Activated CD8-positive, alpha-beta memory T cell treated with anti-CD3 and anti-CD28 coated beads, Interleukin-2, amount 50 U/mL, for 24 hours (primary cell): ENCODE measurements around the gene CFAP68.
"Not testable (repeated sequence)": the region's sequence is repeated elsewhere in the genome, so short reads cannot be mapped to it uniquely, and the experiment has no call there.

Source experiments
- DNase-seq: peaks from one replicate; pipeline ENCODE4 v3.0.0-alpha.2; 2020; ENCODE audit errors: extremely low read depth

The CFAP68 gene

GRCh38 chr11:111917788-111918187, 38.4 kb downstream of the CFAP68 start:
- DNase-seq = no peak

GRCh38 chr11:111918390-111919256, 39.3 kb downstream of the CFAP68 start, which contains the start of gene C11orf52:
Gene C11orf52 (plus strand): TSS chr11:111918913. CDS start chr11:111918973, 60 bp downstream.
- no peak for DNase-seq

GRCh38 chr11:111920908-111921307, 41.6 kb downstream of the CFAP68 start:
- DNase-seq = no peak

- no peak for DNase-seq
Observed at GRCh38 chr11:111921541-111922230, 42.3 kb downstream of the CFAP68 start.

GRCh38 chr11:111922803-111923202, 43.5 kb downstream of the CFAP68 start:
- no peak for DNase-seq

- no peak for DNase-seq
Observed at GRCh38 chr11:111923351-111923788, 44.0 kb downstream of the CFAP68 start.

- DNase-seq = no peak
Observed at GRCh38 chr11:111923951-111924350, 44.6 kb downstream of the CFAP68 start.

- DNase-seq = no peak
Observed at GRCh38 chr11:111925953-111926352, 46.6 kb downstream of the CFAP68 start.

- peak; percentile 83 for DNase-seq
Observed at GRCh38 chr11:111926505-111927391, 47.4 kb downstream of the CFAP68 start.

- no peak for DNase-seq
Observed at GRCh38 chr11:111930472-111930871, 51.1 kb downstream of the CFAP68 start.

- DNase-seq = no peak
Observed at GRCh38 chr11:111932611-111932950, 53.2 kb downstream of the CFAP68 start.

GRCh38 chr11:111933176-111933575, 53.8 kb downstream of the CFAP68 start:
- DNase-seq = not testable (repeated sequence)

- no peak for DNase-seq
Observed at GRCh38 chr11:111933872-111934271, 54.5 kb downstream of the CFAP68 start.

- DNase-seq = no peak
Observed at GRCh38 chr11:111934306-111934705, 55.0 kb downstream of the CFAP68 start.
